GM06990 (cell line): ENCODE measurements around the gene PEA15.

Experiments
- DNase-seq: peaks from one replicate; pipeline ENCODE4 v3.0.0-alpha.2; 2011; ENCODE audit not compliant: insufficient read length; ENCODE audit errors: extremely low read depth
- H3K27me3 ChIP-seq: replicated peaks from 2 replicates; pipeline ENCODE4 v1.6.0; 2011; ENCODE audit warnings: low read length; ENCODE audit not compliant: control insufficient read depth, insufficient read depth
- H3K36me3 ChIP-seq: 2 replicates; pipeline ENCODE4 v1.5.1; 2011; ENCODE audit warnings: low read length; ENCODE audit not compliant: control insufficient read depth, insufficient read depth
- H3K4me3 ChIP-seq: replicated peaks from 2 replicates; pipeline ENCODE4 v1.5.1; 2011; ENCODE audit warnings: low read depth, mild to moderate bottlenecking, control low read depth, low read length
- TF ChIP-seq, protein P1 (sequence below): IDR thresholded peaks from 2 replicates; pipeline ENCODE4 v1.5.1; 2011; ENCODE audit warnings: low read length, control low read depth, mild to moderate bottlenecking, inconsistent platforms; ENCODE audit not compliant: insufficient read depth, poor library complexity, severe bottlenecking

The PEA15 gene

DNA sequence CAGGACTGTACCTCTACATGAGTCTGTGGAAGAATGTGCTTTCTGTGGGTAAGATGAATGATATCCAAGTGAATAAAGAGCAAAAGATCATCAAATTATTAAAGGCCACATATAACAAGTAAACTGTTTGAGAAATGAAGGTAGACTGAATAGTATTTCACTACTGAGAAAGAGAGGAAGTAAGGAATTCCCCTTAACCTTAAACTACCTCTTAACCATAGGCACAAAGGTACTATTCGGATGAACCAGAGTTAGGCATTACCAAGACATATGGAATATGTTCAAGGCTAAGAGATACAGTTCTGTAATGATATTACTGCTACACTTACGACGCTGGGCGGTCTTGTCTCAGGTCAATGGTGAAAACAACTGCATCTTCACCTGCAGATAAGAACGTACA lies 31.6 kb downstream of the PEA15 start:
- peaks cover 13% of the 10 kb centered on the region for H3K36me3 ChIP-seq
- DNase-seq = no peak
- no peak overlapping the region for H3K4me3 ChIP-seq
- TF ChIP-seq, protein P1, sequence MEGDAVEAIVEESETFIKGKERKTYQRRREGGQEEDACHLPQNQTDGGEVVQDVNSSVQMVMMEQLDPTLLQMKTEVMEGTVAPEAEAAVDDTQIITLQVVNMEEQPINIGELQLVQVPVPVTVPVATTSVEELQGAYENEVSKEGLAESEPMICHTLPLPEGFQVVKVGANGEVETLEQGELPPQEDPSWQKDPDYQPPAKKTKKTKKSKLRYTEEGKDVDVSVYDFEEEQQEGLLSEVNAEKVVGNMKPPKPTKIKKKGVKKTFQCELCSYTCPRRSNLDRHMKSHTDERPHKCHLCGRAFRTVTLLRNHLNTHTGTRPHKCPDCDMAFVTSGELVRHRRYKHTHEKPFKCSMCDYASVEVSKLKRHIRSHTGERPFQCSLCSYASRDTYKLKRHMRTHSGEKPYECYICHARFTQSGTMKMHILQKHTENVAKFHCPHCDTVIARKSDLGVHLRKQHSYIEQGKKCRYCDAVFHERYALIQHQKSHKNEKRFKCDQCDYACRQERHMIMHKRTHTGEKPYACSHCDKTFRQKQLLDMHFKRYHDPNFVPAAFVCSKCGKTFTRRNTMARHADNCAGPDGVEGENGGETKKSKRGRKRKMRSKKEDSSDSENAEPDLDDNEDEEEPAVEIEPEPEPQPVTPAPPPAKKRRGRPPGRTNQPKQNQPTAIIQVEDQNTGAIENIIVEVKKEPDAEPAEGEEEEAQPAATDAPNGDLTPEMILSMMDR = no peak
- H3K27me3 ChIP-seq = no peaks in the 10 kb centered on the region

DNA sequence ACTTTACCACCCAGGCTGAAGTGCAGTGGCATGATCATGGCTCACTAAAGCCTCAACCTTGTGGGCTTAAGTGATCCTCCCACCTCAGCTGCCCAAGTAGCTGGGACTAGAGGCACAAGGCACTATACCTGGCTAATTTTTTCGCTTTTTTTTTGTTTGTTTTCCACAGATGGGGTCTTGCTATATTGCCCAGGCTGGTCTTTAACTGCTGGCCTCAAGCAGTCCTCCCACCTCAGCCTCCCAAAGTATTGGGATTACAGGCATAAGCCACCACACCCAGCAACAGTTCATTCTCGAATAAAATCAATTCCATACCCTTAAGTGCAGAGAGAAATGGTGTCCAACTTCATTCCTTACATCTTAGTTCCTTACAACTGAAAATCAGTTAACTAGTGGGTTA lies 32.4 kb downstream of the PEA15 start:
- Histone ChIP-seq H3K27me3 (no peaks in the 10 kb centered on the region), H3K4me3 (no peak overlapping the region), H3K36me3 (peaks cover 11% of the 10 kb centered on the region)
- TF ChIP-seq, protein P1 = no peak
- DNase-seq = no peak

DNA sequence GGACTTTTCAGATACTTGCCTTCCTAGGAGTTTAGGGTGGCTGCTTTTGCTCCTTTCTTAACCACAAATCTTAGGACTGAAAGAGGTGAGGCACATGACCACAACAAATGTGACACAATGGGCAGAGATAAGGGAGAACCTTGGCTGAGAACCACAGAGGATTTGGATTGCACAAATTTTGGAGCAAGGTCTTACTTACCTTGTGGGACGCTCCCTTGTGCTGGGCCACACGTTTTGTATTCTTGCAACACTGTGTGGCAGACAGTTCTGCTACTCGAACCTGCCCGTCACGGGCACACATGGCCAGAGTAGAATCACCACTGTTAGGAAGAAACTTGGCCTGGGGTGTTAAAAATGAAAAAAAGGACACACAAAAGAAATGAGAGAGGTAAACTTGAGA lies 33.2 kb downstream of the PEA15 start:
- H3K27me3 ChIP-seq = no peaks in the 10 kb centered on the region
- no peak for DNase-seq
- TF ChIP-seq, protein P1 = no peak
- peaks cover 11% of the 10 kb centered on the region for H3K36me3 ChIP-seq
- H3K4me3 ChIP-seq = no peak overlapping the region

DNA sequence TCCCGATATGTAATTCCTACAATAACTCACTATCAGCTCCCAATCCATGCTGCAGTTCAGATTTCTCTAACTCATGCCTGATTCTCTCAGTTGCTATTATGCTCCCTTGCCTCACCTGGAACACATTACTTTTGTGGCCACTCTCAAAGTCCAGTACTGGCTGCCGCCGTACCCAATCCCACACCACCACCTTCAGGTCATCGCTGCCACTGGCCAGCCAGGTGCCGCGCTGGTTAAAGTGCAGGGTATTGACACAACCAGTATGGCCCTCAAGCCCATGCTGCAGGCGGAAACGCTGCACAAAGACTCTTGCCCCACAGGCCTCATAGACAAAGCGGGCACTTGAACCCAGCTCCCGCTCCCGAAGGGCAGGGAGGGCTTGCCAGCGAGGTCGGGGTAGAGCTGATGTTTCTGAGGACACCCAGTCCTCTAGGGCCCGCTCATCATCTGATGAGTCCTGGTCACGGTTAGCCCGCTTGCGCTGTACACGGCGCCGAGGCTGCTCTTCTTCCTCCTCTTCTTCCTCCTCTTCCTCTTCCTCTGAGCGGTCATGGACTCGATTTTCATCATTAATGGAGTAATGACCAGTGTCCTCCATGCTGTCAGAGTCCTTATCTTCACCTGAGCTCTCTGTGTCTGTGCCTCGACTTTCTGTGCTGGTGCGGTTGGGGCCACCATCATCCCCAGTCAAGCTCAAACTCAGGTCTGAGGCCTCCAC lies 34.6 kb downstream of the PEA15 start:
- Histone ChIP-seq H3K36me3 (peaks cover 13% of the 10 kb centered on the region), H3K27me3 (no peaks in the 10 kb centered on the region), H3K4me3 (no peak overlapping the region)
- TF ChIP-seq, protein P1 = no peak
- no peak for DNase-seq

DNA sequence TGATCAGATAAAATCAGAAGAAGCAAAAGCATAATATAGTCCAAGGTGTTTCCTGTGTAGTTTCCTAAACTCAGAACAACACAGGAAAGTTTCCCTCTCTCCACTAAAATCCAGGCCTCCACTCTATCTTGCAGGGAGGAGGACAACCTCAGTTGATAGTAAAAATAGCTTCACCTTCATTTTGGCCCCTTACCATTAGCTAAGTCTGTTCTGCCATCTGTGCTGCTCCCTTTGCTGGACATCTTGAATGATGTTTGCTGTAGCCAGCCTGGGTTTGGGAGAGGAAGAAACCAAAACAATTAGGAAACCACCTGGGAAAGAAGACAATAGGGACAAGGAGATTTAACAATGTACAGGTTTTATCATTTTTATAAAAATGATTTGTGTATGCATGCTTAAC lies 38.6 kb downstream of the PEA15 start:
- DNase-seq = no peak
- TF ChIP-seq, protein P1 = no peak
- peaks cover 10% of the 10 kb centered on the region for H3K36me3 ChIP-seq
- no peak overlapping the region for H3K4me3 ChIP-seq
- no peaks in the 10 kb centered on the region for H3K27me3 ChIP-seq

- no peak for DNase-seq
- TF ChIP-seq, protein P1 = no peak
- H3K4me3 ChIP-seq = no peak overlapping the region
- no peaks in the 10 kb centered on the region for H3K27me3 ChIP-seq
- peaks cover 10% of the 10 kb centered on the region for H3K36me3 ChIP-seq
Observed at GRCh38 chr1:160244209-160244608, 39.0 kb downstream of the PEA15 start.
